ENCODE measurements around the gene DOCK4. TPM values are rescaled to one million over a fixed set of nuclear protein-coding genes. Genes with fewer than 3 reads are reported as not detected.

DOCK4 gene
- polyA plus RNA-seq, 1 donor from 2014 or later, result not detected

DNA sequence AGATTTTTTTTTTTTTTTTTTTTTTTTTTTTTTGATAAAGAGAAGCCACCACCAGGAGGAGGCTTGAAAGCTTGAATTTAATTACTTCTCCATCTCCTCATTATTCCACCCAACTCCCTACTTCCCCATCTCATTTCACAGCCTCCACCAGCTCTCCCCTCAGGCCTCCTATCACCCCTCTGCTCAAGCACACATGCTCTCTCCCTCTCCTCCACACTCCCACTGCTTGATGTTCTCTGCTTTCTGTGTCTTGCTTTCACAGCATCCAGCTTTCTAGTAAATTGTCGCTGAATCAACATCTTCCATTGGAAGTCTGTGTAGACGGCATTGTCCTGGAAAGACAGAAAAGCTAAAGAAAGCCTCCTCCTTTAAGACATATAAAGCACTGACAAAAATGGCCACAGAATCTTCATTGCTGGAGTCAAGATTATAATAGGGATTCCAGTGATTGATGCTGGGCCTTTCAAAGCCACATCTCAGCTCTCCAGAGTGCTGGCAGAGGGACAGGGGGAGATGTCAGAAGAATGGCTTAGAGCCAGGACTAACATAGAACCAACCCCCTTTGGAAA is 58.3 kb downstream of the DOCK4 start:
- no peaks in the 10 kb centered on the region for H3K4me1 Mint-ChIP-seq
- H3K27me3 Mint-ChIP-seq, result peaks cover 4% of the 10 kb centered on the region
- H3K4me3 Mint-ChIP-seq, result no peak overlapping the region
- H3K9me3 Mint-ChIP-seq, result peaks cover 0 to 3% (median 0%) of the 10 kb centered on the region in 3 donors
- peaks cover 1% of the 10 kb centered on the region for H3K36me3 Mint-ChIP-seq
- no peak overlapping the region for H3K27ac Mint-ChIP-seq

DNA sequence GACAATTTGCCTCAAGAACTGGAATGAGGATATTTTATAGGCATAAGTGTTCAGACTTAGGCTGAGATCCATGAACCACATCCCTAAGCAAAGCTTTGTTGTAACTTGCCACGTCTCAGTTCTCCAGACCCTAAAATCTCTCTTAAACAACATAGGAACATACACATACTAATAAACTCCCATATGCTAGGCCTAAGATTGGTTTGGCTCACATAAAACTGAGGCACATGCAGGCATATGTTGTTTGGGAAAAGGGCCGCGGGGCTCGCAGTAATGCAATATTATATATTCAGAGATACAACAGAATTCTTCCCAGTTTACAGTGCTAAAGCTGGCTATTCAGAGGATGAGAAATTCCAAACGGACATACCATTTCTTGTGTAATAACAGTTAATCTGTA is 61.0 kb downstream of the DOCK4 start:
- Mint-ChIP-seq H3K36me3 (peaks cover 1% of the 10 kb centered on the region), H3K27ac (no peak overlapping the region), H3K27me3 (peaks cover 2% of the 10 kb centered on the region), H3K9me3 (peaks cover 0 to 3% (median 0%) of the 10 kb centered on the region in 3 donors), H3K4me1 (no peaks in the 10 kb centered on the region), H3K4me3 (no peak overlapping the region)

DNA sequence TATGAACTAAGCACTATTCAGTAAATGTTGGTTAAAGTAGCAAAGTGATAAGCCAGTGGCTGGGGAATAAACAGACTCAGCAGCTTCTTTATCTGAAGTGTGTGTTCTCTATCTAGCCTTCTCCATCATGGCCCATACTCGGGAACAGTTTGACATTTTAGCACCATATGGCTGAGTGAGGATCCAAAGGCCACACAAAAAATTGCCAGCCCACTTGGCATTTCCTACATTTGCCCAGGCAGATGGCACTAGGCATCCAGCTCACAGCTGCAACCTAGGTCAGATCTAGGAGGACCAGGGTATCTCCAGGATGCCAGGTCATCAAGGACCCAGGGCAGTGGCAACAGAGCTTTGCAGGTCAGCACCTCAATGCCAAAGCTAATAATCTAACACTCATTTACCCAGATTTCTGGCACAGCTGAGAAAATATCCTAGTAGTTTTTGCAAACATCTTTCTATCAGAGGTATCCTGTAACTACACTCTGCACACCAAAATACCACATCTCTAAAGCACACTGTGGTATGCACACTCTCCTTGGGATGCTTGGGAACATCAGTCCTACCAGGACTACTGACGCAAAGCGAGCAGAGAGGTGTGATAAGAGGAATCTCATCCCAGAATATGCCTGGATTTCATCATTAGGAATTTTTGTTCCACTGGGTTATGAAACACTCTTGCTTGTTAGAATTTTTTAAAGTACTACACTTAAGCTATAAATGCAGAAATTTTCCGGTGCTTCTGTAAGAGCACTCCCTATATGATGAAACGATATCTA is 61.7 kb downstream of the DOCK4 start:
- Mint-ChIP-seq H3K4me3 (no peak overlapping the region), H3K27me3 (peaks cover 2% of the 10 kb centered on the region), H3K27ac (no peak overlapping the region), H3K4me1 (no peaks in the 10 kb centered on the region), H3K9me3 (peaks cover 0 to 3% (median 0%) of the 10 kb centered on the region in 3 donors), H3K36me3 (peaks cover 1% of the 10 kb centered on the region)

GRCh38 chr7:112143582-112143981 is 62.6 kb downstream of the DOCK4 start:
- Mint-ChIP-seq H3K27ac (no peak overlapping the region), H3K27me3 (no peaks in the 10 kb centered on the region), H3K36me3 (peaks cover 1% of the 10 kb centered on the region), H3K9me3 (peaks cover 0 to 3% (median 0%) of the 10 kb centered on the region in 3 donors), H3K4me3 (no peak overlapping the region), H3K4me1 (no peaks in the 10 kb centered on the region)

GRCh38 chr7:112143136-112143535 is 63.1 kb downstream of the DOCK4 start:
- Mint-ChIP-seq H3K4me1 (no peaks in the 10 kb centered on the region), H3K27ac (no peak overlapping the region)

DNA sequence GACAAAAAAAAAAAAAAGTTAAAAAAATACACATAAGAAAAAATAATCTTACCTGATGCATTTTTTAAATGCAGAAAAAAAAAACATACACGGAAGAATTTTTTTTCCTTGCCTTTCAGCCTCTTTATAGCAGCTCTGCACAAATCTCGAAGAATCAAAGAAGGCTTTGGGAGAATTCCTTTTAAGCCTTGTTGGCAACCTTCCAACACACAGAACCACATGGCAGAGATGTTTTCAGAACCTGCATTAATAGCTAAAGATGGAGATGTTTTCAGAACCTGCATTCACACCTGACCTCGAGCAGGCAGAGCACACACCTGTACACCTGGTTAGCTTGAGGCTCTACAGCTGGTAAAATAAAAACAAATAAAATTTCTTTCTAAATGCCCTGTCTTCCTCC is 65.6 kb downstream of the DOCK4 start:
- Mint-ChIP-seq H3K27ac (no peak overlapping the region), H3K9me3 (no peaks in the 10 kb centered on the region), H3K36me3 (no peaks in the 10 kb centered on the region), H3K4me1 (no peaks in the 10 kb centered on the region), H3K27me3 (no peaks in the 10 kb centered on the region), H3K4me3 (no peak overlapping the region)

More at GRCh38 chr7:112143136-112143535, 63.1 kb downstream of the DOCK4 start:
- Mint-ChIP-seq H3K27me3 (no peaks in the 10 kb centered on the region), H3K4me3 (no peak overlapping the region), H3K9me3 (peaks cover 0 to 3% (median 0%) of the 10 kb centered on the region in 3 donors), H3K36me3 (peaks cover 1% of the 10 kb centered on the region)

DNA sequence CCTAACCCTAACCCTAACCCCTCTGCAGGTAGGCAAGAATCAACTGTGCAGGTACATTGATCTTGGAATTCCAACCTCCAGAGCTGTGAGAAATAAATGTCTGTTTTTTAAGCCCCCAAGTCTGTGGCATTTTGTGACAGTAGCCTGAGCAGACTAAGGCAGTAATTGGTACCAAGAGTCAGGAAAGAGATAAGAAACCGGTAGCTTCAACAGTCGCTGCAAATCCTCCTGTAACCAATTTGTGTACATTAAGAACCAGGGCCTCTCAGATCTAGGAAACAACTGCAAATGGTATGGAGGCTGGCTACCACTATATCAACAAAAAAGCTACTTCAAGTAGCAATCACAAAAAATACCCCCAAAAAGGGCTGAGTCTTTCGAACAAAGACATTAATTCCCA is 67.3 kb downstream of the DOCK4 start:
- no peak overlapping the region for H3K27ac Mint-ChIP-seq
- no peaks in the 10 kb centered on the region for H3K36me3 Mint-ChIP-seq
- H3K9me3 Mint-ChIP-seq, result no peaks in the 10 kb centered on the region
- H3K4me3 Mint-ChIP-seq, result no peak overlapping the region
- H3K4me1 Mint-ChIP-seq, result no peaks in the 10 kb centered on the region
- no peaks in the 10 kb centered on the region for H3K27me3 Mint-ChIP-seq

GRCh38 chr7:112138325-112138852 is 67.8 kb downstream of the DOCK4 start:
- no peaks in the 10 kb centered on the region for H3K27me3 Mint-ChIP-seq
- no peak overlapping the region for H3K4me3 Mint-ChIP-seq
- no peak overlapping the region for H3K27ac Mint-ChIP-seq
- H3K36me3 Mint-ChIP-seq, result no peaks in the 10 kb centered on the region
- H3K4me1 Mint-ChIP-seq, result no peaks in the 10 kb centered on the region
- H3K9me3 Mint-ChIP-seq, result no peaks in the 10 kb centered on the region

DNA sequence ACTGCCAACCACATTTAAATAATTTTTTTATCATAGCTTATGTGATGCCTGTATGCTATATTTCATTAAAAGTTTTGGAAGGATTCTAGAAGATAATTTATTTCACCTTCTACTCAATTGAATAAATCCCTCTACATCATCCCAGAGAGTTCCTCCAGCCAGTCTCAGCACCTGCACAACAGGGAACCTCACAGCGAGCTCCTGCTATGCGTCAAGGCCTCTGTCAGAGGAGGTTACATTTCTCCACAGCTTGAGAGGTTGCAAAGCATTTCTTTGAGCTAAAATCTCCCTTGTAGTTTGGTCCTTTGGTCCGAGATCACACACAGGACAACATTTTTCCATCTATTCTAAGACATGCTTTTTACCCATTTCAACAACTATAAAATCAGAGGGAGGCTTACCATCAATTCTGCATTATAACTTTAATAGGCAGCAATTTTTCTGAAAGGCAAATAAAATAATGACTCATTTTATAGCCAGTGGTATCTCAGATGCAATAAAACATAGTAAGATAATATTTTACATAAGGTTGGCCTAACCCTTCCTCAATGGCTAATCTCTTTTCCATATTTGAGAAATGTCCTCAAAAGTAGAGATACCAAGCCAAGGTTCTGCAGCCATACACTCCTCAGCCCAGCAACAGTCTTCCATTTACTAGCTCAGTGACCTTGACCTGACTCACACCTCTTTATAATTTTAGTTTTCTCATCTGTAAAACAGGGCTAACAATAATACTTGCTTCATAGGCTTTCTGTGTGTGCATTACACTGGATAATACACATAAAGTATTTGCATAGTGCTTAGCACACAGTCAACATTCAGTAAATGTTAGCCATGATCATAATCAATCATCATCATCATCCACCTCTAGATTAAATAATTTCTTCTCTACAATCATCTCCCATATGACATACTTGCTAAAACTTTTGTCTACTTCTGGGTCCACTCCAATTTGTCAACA is 68.8 kb downstream of the DOCK4 start:
- H3K36me3 Mint-ChIP-seq, result no peaks in the 10 kb centered on the region
- no peaks in the 10 kb centered on the region for H3K27me3 Mint-ChIP-seq
- H3K27ac Mint-ChIP-seq, result no peak overlapping the region
- no peaks in the 10 kb centered on the region for H3K4me1 Mint-ChIP-seq
- no peaks in the 10 kb centered on the region for H3K9me3 Mint-ChIP-seq
- H3K4me3 Mint-ChIP-seq, result no peak overlapping the region

- H3K27me3 Mint-ChIP-seq, result no peaks in the 10 kb centered on the region
- no peaks in the 10 kb centered on the region for H3K9me3 Mint-ChIP-seq
- no peak overlapping the region for H3K27ac Mint-ChIP-seq
- H3K36me3 Mint-ChIP-seq, result no peaks in the 10 kb centered on the region
- no peak overlapping the region for H3K4me3 Mint-ChIP-seq
- no peaks in the 10 kb centered on the region for H3K4me1 Mint-ChIP-seq
Measured at GRCh38 chr7:112136271-112137008, 69.8 kb downstream of the DOCK4 start.

- Mint-ChIP-seq H3K27me3 (no peaks in the 10 kb centered on the region), H3K4me1 (no peaks in the 10 kb centered on the region), H3K27ac (no peak overlapping the region), H3K4me3 (no peak overlapping the region), H3K36me3 (no peaks in the 10 kb centered on the region), H3K9me3 (no peaks in the 10 kb centered on the region)
Measured at GRCh38 chr7:112135815-112136214, 70.4 kb downstream of the DOCK4 start.

DNA sequence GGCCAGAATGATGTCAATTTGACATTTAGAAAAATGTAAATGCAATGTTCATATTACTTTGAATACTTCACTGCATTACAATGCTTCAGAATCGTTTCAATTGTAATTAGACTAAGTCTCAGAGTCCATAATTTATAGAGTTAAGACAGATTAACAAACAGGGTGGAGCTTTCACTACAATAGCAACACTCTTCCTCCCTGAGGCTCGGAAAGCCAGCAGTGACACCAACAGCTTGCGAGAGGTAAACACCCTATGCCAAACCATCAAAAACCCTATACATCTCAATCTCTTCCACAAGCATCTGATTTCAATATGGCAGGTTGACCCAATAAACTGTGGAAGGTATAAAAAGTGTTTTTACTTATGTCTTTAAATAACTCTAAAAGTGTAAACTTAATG is 72.2 kb downstream of the DOCK4 start:
- no peaks in the 10 kb centered on the region for H3K36me3 Mint-ChIP-seq
- H3K9me3 Mint-ChIP-seq, result no peaks in the 10 kb centered on the region
- H3K4me3 Mint-ChIP-seq, result no peak overlapping the region
- no peaks in the 10 kb centered on the region for H3K4me1 Mint-ChIP-seq
- no peaks in the 10 kb centered on the region for H3K27me3 Mint-ChIP-seq
- no peak overlapping the region for H3K27ac Mint-ChIP-seq

- Mint-ChIP-seq H3K27ac (no peak overlapping the region), H3K27me3 (no peaks in the 10 kb centered on the region), H3K4me1 (no peaks in the 10 kb centered on the region), H3K4me3 (no peak overlapping the region), H3K9me3 (no peaks in the 10 kb centered on the region), H3K36me3 (no peaks in the 10 kb centered on the region)
Measured at GRCh38 chr7:112133328-112133727, 72.9 kb downstream of the DOCK4 start.

GRCh38 chr7:112132051-112132694 is 74.0 kb downstream of the DOCK4 start:
- H3K4me3 Mint-ChIP-seq, result no peak overlapping the region
- no peaks in the 10 kb centered on the region for H3K27me3 Mint-ChIP-seq
- H3K27ac Mint-ChIP-seq, result no peak overlapping the region
- no peaks in the 10 kb centered on the region for H3K9me3 Mint-ChIP-seq
- H3K4me1 Mint-ChIP-seq, result no peaks in the 10 kb centered on the region
- H3K36me3 Mint-ChIP-seq, result no peaks in the 10 kb centered on the region
